Suppressor macrophage treated with lipopolysaccharide for 4 hours (primary cell): ENCODE measurements around the gene DNAJB11.
"Not testable (repeated sequence)": the region's sequence is repeated elsewhere in the genome, so short reads cannot be mapped to it uniquely, and the experiment has no call there.

Experiments
- DNase-seq: peaks from one replicate; pipeline ENCODE4 v3.0.0-alpha.2; 2020

Gene DNAJB11

GRCh38 chr3:186620213-186621092 is 49.9 kb downstream of the DNAJB11 start:
- DNase-seq: no peak

DNA sequence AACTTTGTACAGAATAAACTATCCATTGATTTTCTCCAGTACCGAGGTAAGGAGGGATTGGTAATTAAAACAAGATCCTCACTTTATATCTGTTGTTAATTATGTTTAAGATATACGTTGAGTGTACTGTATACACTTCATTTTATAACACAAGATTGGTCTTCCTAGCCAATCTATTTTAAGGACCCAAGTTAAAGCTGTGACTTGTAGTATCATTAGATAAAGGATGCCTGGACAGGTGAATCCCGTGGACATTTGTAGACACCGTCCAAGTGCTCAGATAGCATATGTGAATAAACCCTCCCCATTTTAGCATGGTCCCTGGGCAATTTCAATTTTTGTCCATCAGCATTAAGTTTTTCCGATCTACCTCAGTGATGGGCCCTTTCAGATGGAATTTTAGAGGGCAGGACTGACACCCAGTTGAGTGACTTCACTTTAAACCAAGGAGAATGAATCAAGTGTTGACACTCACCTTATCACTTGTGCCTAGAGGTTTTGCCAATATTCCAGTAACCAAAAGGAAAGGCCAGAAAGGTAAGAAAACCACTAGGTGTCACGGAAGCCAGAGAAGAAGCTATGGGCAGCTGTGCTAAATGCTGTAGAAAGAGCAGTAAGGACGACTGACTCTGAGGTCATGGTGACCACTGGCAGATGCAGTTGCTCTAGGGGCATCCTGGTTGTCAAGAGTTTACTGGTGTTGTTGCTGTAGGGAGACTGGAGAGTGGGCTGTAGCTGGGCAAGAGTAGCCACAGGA is 51.6 kb downstream of the DNAJB11 start:
- no peak for DNase-seq

GRCh38 chr3:186622651-186623310 is 52.3 kb downstream of the DNAJB11 start:
- no peak for DNase-seq

GRCh38 chr3:186624598-186624997 is 54.1 kb downstream of the DNAJB11 start:
- DNase-seq: no peak

- DNase-seq: no peak
Measured at GRCh38 chr3:186625600-186626042, 55.1 kb downstream of the DNAJB11 start.

GRCh38 chr3:186626254-186626847 is 55.8 kb downstream of the DNAJB11 start:
- no peak for DNase-seq

DNA sequence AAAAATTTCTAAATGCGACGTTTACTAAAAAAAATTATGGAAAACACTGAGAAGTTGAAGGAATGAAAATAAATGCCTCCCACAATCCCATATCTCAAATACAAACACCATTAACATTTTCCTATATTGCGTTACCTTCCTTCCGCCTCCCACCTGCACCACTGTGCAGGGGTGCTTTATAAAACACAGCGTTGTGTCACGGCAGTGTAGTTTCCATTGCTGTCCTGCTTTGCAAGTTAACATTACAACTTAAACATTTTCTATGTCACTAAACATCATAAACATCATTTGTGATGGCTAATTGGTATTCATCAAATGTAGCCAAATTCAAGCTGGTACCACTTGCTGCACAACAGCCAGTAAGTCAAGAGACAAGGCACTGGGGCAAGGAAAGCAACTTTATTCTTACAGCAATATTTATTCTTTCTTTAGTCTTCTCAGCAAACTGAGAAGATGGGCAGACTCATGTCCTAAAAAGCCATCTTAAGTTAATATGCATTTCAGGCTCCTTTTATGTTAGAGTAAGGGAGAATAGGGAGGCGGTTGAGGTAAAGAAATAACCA is 57.4 kb downstream of the DNAJB11 start:
- DNase-seq: no peak

DNA sequence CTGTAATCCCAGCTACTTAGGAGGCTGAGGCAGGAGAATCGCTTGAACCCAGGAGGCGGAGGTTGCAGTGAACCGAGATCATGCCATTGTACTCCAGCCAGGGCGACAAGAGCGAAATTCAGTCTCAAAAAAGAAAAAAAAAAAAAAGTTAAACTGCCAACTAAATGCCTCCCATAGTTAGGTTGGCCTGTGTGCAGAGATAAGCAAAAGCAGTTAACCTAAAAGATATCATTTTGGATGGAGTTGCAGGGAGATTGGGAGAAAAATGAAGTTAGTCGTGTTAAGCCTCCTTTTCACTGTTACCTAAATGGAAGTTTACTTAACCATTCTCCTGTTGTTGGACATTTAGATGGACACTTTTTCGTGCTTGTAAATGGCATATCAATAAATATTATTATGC is 58.2 kb downstream of the DNAJB11 start:
- DNase-seq: no peak

GRCh38 chr3:186630950-186631641 is 60.6 kb downstream of the DNAJB11 start:
- DNase-seq: no peak

DNA sequence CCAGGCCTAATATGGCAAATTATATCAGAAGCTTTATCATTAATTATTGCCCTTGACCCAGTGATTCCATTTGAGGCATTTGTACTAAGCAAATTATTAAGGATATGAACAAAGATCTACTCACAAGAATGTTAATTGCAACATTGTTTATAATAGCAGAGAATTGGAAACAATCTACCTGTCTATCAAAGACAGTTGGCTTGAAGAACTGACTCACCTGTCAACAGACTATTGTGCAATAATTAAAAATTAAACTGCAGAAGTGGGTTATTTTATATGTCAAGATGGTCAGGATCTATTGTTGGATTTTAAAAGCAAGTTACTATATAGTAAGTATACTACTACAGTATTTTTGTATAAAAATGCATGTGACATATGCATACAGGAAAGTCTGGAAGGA is 63.0 kb downstream of the DNAJB11 start:
- DNase-seq: no peak

DNA sequence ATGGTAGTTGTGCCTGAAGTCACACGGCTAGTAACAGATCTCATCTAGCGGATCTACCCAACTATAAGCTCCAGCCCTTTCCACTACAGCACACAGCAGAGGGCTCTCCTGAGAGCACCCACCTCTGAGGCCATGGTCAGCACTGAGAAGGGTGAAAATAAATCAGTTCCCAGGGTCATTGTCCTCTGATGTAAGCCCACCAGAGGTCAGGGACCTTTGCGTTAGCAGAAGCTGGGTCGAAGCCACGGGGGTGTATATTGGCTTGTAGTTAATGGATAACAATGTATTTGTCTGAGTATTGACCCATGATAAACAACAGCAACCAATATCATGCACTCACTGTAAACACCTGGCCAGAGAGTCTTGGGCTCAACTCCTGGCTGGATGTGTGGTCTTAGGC is 63.7 kb downstream of the DNAJB11 start:
- not testable (repeated sequence) for DNase-seq
